Mucosa of descending colon (tissue), 3 donors: ENCODE results near the gene DHRS1. TPM values are rescaled to one million over a fixed set of nuclear protein-coding genes. Genes with fewer than 3 reads are reported as not detected.

Experiments
- ATAC-seq: fragments of 200-7000 bp; cut with Tn5 transposase; one replicate; pipeline ENCODE4 v1.9.1; 2020; ENCODE audit warnings: mild to moderate bottlenecking, moderate library complexity
- DNase-seq, 3 donors: peaks; one replicate each; pipeline ENCODE4 v3.0.0-alpha.2; 2020
- H3K36me3 ChIP-seq: fragments of 200-600 bp; one replicate; pipeline ENCODE4 v1.8.0; 2021; ENCODE audit warnings: low read depth, mild to moderate bottlenecking
- H3K4me1 ChIP-seq: fragments of 200-600 bp; one replicate; pipeline ENCODE4 v1.8.0; 2021; ENCODE audit warnings: low read depth, mild to moderate bottlenecking
- H3K4me3 ChIP-seq: fragments of 200-600 bp; one replicate; pipeline ENCODE4 v1.8.0; 2021; ENCODE audit warnings: mild to moderate bottlenecking
- H3K9me3 ChIP-seq: fragments of 200-600 bp; one replicate; pipeline ENCODE4 v1.8.0; 2021; ENCODE audit warnings: mild to moderate bottlenecking
- intact Hi-C, 2 donors: fragments of 100-400 bp; cut with DNase I in 1 of 2; cut with micrococcal nuclease in 1 of 2; formaldehyde crosslinking; loops; one replicate each; pipeline versions ENCODE4 v1.11.0 to v1.11.1; 2022; cut with DNase I, micrococcal nuclease
- total RNA-seq, 3 donors: library from RNA; stranded (reverse); fragmentation: NEBNext Ultra II Directional in 2 of 3; extraction: Animal tissue kit (Norgen Biotek cat#: 25700) in 2 of 3; gene quantifications; one replicate each; pipeline versions ENCODE4 v1.2.1 to v1.2.4, GENCODE V29; 2021 to 2023
- TF ChIP-seq, protein P1 (sequence below): fragments of 200-600 bp; IDR thresholded peaks from one replicate; pipeline ENCODE4 v1.8.0; 2022; ENCODE audit warnings: antibody characterized with exemption, mild to moderate bottlenecking
- donor health status: DM: no; HTN: no; CAD: no; lungs with moderate emphysema.
- donor health status: DM: no; HTN: no; CAD: no.
- donor health status: DM: no; HTN: yes; CAD: no.

Gene DHRS1
- total RNA-seq, 3 donors from 2014 or later, result 30.6 to 56.9 (median 54.9) TPM

DNA sequence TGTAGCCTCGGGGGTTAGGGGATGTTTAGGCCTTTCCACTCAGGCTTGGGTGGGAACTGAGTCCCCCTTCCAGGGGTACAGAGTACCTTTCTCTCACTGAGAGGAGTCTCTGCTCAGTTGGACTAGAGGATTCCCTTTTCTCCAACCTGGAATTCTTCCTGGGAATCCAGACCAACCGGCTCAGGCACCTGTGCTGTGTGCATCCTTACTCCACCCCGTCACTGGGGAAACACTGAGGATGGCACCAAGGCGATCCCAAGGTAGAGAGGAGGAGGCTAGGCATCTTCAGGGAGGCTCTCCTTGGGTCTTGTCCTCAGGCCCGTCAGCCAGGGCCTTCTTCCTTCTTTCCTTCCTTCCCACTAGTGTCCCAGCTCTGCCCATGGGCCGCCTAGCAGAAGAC, 35.7 kb downstream of the DHRS1 start:
- DNase-seq (peak in 1 of 3 donors; percentile 3), ATAC-seq (no peak)
- H3K36me3 ChIP-seq, result no peaks in the 10 kb centered on the region
- no peaks in the 10 kb centered on the region for H3K9me3 ChIP-seq
- TF ChIP-seq, protein P1, sequence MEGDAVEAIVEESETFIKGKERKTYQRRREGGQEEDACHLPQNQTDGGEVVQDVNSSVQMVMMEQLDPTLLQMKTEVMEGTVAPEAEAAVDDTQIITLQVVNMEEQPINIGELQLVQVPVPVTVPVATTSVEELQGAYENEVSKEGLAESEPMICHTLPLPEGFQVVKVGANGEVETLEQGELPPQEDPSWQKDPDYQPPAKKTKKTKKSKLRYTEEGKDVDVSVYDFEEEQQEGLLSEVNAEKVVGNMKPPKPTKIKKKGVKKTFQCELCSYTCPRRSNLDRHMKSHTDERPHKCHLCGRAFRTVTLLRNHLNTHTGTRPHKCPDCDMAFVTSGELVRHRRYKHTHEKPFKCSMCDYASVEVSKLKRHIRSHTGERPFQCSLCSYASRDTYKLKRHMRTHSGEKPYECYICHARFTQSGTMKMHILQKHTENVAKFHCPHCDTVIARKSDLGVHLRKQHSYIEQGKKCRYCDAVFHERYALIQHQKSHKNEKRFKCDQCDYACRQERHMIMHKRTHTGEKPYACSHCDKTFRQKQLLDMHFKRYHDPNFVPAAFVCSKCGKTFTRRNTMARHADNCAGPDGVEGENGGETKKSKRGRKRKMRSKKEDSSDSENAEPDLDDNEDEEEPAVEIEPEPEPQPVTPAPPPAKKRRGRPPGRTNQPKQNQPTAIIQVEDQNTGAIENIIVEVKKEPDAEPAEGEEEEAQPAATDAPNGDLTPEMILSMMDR, result no peak
- H3K4me1 ChIP-seq, result no peaks in the 10 kb centered on the region
- intact Hi-C loops, result no loop called here
- H3K4me3 ChIP-seq, result no peak overlapping the region

DNA sequence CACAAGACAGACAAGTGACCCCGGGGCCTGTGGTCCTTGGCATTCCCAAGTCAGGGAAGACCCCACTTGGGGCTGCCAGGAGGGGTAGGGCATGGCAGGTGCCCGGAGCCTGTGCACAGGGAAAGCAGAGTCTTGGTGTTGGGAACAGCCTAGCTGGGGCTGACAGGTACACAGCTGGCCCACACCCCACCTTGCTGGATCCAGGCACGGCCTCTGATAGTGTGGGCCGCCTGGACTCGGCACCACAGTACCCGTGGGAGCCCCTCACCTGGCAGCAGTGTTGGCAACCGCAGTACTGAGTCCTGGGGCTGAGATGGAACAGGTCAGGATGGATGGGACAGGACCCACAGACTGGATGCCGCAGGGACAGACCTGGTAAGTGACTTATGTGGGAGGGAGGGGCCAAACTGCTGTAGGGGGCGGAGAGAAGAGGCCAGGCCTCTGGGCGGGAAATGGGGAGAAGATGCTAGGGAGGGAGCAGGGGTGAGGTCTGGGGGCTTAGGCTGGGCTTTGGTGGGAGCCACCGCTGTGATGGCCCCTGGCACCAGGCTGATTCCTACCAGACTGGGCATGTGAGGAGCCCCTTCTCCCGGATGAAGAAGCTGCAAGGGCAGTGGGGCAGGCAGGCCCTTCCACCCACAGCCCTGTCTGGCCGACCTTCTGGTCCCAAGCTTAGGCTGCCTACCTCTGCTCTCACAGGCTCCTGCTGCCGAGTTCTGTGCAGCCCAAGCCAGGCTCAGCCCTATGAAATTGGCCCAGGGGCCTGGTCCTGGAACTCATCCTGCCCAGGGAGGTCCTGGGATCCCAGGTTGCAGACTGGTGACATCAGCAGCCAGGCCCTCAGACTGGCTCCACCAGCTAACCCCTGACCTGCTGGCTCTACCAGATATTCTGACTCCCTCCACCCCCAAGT, 36.5 kb downstream of the DHRS1 start, which contains the start of gene TGM1:
TGM1 (minus strand) TSS at position 357 of the 913 bp plus-strand sequence. CDS start 825 bp downstream, outside the sequence.
- intact Hi-C loops, result no loop called here
- TF ChIP-seq, protein P1, result no peak
- Histone ChIP-seq H3K36me3 (no peaks in the 10 kb centered on the region), H3K4me1 (no peaks in the 10 kb centered on the region), H3K4me3 (no peak within 1 kb of the TSS), H3K9me3 (no peaks in the 10 kb centered on the region)
- ATAC-seq (no peak), DNase-seq (peak in 1 of 3 donors; percentile 10)

DNA sequence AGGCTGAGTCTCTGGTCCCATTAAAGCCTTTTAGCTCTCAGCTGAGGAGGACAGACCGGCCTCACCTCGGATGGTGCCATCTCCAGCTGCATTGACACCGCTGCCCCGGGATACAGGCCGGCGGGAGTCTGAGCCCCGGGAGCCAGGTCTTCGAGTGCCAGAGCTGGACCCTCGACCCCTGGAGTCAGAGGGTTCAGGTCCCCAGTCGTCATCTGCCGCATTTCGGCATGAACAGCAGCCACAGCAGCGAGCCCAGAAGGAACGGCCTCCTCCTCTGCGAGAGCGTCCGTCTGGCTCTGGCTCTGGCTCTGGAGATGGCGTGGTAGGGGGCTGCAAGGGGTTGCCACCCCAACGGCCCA, 37.6 kb downstream of the DHRS1 start:
- intact Hi-C loops, result no loop called here
- no peak for ATAC-seq

DNA sequence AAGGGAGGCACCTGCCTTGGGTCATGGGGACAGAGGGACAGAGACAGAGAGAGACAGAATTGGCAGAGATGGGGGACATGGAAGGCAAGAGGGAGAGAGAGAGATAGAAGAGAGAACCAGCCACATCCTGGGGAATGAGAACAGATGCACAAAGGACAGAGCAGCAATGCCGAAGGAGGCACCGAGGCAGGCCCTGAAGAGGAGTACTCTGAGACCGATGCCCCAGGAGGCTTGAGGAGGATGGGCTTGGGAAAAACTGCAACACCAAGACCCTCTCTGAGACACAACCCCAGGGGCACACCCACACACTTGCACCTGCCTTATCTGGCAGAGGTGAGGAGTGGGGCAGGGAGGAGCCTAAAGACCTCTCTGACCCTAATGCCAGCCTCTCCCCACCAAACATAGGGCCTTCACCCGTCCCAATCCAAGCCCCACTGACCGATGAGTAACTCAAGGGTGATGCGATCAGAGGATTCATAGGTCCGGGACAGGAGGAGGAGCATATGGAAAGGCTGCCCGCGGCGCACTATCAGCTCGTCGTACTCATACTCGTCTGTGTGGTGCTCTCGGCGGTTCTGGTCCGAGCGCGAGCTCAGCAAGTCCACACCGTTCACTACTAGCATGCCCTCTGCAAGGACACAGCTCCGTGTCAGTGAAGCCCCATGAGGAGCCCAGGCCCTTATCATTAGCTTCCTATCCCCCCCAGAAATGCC, 38.2 kb downstream of the DHRS1 start:
- Histone ChIP-seq H3K4me1 (no peaks in the 10 kb centered on the region), H3K36me3 (no peaks in the 10 kb centered on the region), H3K4me3 (no peak overlapping the region), H3K9me3 (no peaks in the 10 kb centered on the region)
- ATAC-seq (no peak), DNase-seq (peak in 1 of 3 donors; percentile 14)
- intact Hi-C loops, result no loop called here
- TF ChIP-seq, protein P1, result no peak

More for the DNA sequence above, 37.6 kb downstream of the DHRS1 start:
- Histone ChIP-seq H3K36me3 (no peaks in the 10 kb centered on the region), H3K9me3 (no peaks in the 10 kb centered on the region), H3K4me3 (no peak overlapping the region), H3K4me1 (no peaks in the 10 kb centered on the region)
- TF ChIP-seq, protein P1, result no peak
- no peak for DNase-seq

DNA sequence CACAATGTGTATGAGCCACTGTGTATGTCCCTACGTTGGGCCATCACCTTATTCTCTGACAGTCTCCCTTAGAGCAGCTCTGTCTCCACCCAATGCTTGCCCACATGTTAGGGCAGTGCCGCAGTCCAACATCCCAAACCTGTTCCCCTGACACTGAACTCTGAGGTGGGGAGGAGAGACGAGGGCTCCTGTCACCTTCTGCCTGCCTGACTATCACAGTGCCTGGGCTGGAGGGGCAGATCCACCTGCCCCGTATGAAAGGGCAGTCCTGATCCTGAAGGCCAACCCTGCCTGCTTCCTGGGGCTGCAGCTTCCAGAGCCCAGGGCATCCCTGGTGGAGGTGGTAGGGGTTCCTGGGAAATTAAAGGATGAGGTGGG, 38.8 kb downstream of the DHRS1 start:
- Histone ChIP-seq H3K4me1 (no peaks in the 10 kb centered on the region), H3K9me3 (no peaks in the 10 kb centered on the region), H3K36me3 (no peaks in the 10 kb centered on the region), H3K4me3 (no peak overlapping the region)
- intact Hi-C loops, result no loop called here
- peak in 1 of 3 donors; percentile 5 for DNase-seq
- ATAC-seq, result no peak
- TF ChIP-seq, protein P1, result no peak
